WTC11 (cell line): Measurements from ENCODE around the gene TMEM183A. TPM values are rescaled to one million over a fixed set of nuclear protein-coding genes. Genes with fewer than 3 reads are reported as not detected.

ENCODE experiments used
- ATAC-seq: fragments of 200-7000 bp; cut with Tn5 transposase; 2 replicates; pipeline ENCODE4 v1.10.0; 2021; ENCODE audit warnings: mild to moderate bottlenecking, moderate library complexity
- CTCF ChIA-PET: fragments of 300-600 bp; sonication (Branson Sonifier 250); formaldehyde crosslinking; loops from one replicate; lab custom pipeline; 2021; ENCODE audit warnings: antibody characterized with exemption; lab: Charles Lee
- POLR2A ChIA-PET: fragments of 350-600 bp; sonication (Branson Sonifier 250); formaldehyde crosslinking; loops from one replicate; lab custom pipeline; 2021; ENCODE audit warnings: antibody characterized with exemption; lab: Charles Lee
- DNase-seq: peaks from one replicate; pipeline ENCODE4 v3.0.0; 2021; ENCODE audit warnings: low spot score
- H3K27ac Mint-ChIP-seq: 2 replicates; pipeline ENCODE4 v1.8.0; 2021; ENCODE audit warnings: mixed read lengths
- H3K27me3 Mint-ChIP-seq: 2 replicates; pipeline ENCODE4 v1.8.0; 2021; ENCODE audit warnings: low read depth, mild to moderate bottlenecking, moderate library complexity, mixed read lengths
- H3K36me3 Mint-ChIP-seq: 2 replicates; pipeline ENCODE4 v1.8.0; 2021; ENCODE audit warnings: mixed read lengths
- H3K4me1 Mint-ChIP-seq: 2 replicates; pipeline ENCODE4 v1.8.0; 2022; ENCODE audit warnings: mixed read lengths
- H3K4me3 Mint-ChIP-seq: 2 replicates; pipeline ENCODE4 v1.8.0; 2021; ENCODE audit warnings: mild to moderate bottlenecking, moderate library complexity, mixed read lengths
- H3K9me3 Mint-ChIP-seq: 2 replicates; pipeline ENCODE4 v1.8.0; 2021; ENCODE audit warnings: mixed read lengths
- GRHL2 ChIP-seq: fragments of 250-450 bp; sonication (Bioruptor Pico); IDR thresholded peaks from 2 replicates; pipeline ENCODE4 v1.8.0; 2022; ENCODE audit warnings: mild to moderate bottlenecking, moderate library complexity; ENCODE audit not compliant: insufficient replicate concordance, severe bottlenecking
- MXD4 ChIP-seq: fragments of 250-450 bp; sonication (Bioruptor Pico); IDR thresholded peaks from 2 replicates; pipeline ENCODE4 v1.8.0; 2021; ENCODE audit warnings: mild to moderate bottlenecking, moderate library complexity, borderline replicate concordance
- NR2C2 ChIP-seq: sonication (generic); formaldehyde crosslinking; IDR thresholded peaks from 2 replicates; pipeline ENCODE4 v1.8.0; 2022; ENCODE audit warnings: mild to moderate bottlenecking, missing genetic modification reagents
- OVOL2 ChIP-seq: fragments of 250-450 bp; sonication (Bioruptor Pico); IDR thresholded peaks from 2 replicates; pipeline ENCODE4 v1.9.0; 2021; ENCODE audit warnings: mild to moderate bottlenecking, borderline replicate concordance
- RELA ChIP-seq: sonication (generic); formaldehyde crosslinking; IDR thresholded peaks from 2 replicates; pipeline ENCODE4 v1.8.1; 2022; ENCODE audit warnings: missing genetic modification reagents, mild to moderate bottlenecking, borderline replicate concordance
- RORB ChIP-seq: fragments of 250-450 bp; sonication (Bioruptor Pico); IDR thresholded peaks from 2 replicates; pipeline ENCODE4 v1.9.0; 2021; ENCODE audit warnings: mild to moderate bottlenecking
- SMAD3 ChIP-seq: sonication (generic); formaldehyde crosslinking; IDR thresholded peaks from 2 replicates; pipeline ENCODE4 v1.8.0; 2022; ENCODE audit warnings: missing genetic modification reagents, mild to moderate bottlenecking, borderline replicate concordance
- SOX15 ChIP-seq: fragments of 250-450 bp; sonication (Bioruptor Pico); IDR thresholded peaks from 2 replicates; pipeline ENCODE4 v1.9.0; 2021; ENCODE audit warnings: mild to moderate bottlenecking
- TEAD1 ChIP-seq: sonication (generic); formaldehyde crosslinking; IDR thresholded peaks from 2 replicates; pipeline ENCODE4 v1.8.0; 2022; ENCODE audit warnings: mild to moderate bottlenecking, missing genetic modification reagents
- ZNF138 ChIP-seq: sonication (generic); formaldehyde crosslinking; conservative IDR thresholded peaks from 2 replicates; pipeline ENCODE4 v1.8.1; 2022; ENCODE audit warnings: mild to moderate bottlenecking, moderate library complexity, missing genetic modification reagents
- total RNA-seq: library from RNA; stranded (reverse); gene quantifications from 3 replicates; pipeline ENCODE4 v1.2.3, GENCODE V29; 2021
- TF ChIP-seq, protein P1 (sequence below): fragments of 200-600 bp; IDR thresholded peaks from 2 replicates; pipeline ENCODE4 v1.8.0; 2022; ENCODE audit warnings: antibody characterized with exemption
- TF ChIP-seq, protein P2 (sequence below): sonication (generic); formaldehyde crosslinking; IDR thresholded peaks from 2 replicates; pipeline ENCODE4 v1.8.0; 2022; ENCODE audit warnings: mild to moderate bottlenecking, missing genetic modification reagents
- TF ChIP-seq, protein P3 (sequence below): sonication (generic); formaldehyde crosslinking; IDR thresholded peaks from 2 replicates; pipeline ENCODE4 v1.8.1; 2022; ENCODE audit warnings: mild to moderate bottlenecking, moderate library complexity, missing genetic modification reagents
- TF ChIP-seq, protein P4 (sequence below): sonication (generic); formaldehyde crosslinking; IDR thresholded peaks from 2 replicates; pipeline ENCODE4 v1.8.1; 2022; ENCODE audit warnings: mild to moderate bottlenecking, missing genetic modification reagents, moderate library complexity, borderline replicate concordance
- TF ChIP-seq, protein P5 (sequence below): fragments of 250-450 bp; sonication (Bioruptor Pico); IDR thresholded peaks from 2 replicates; pipeline ENCODE4 v1.8.0; 2021; ENCODE audit warnings: mild to moderate bottlenecking

The TMEM183A gene
- total RNA-seq, 1 experiment from 2014 or later: 108 TPM

DNA sequence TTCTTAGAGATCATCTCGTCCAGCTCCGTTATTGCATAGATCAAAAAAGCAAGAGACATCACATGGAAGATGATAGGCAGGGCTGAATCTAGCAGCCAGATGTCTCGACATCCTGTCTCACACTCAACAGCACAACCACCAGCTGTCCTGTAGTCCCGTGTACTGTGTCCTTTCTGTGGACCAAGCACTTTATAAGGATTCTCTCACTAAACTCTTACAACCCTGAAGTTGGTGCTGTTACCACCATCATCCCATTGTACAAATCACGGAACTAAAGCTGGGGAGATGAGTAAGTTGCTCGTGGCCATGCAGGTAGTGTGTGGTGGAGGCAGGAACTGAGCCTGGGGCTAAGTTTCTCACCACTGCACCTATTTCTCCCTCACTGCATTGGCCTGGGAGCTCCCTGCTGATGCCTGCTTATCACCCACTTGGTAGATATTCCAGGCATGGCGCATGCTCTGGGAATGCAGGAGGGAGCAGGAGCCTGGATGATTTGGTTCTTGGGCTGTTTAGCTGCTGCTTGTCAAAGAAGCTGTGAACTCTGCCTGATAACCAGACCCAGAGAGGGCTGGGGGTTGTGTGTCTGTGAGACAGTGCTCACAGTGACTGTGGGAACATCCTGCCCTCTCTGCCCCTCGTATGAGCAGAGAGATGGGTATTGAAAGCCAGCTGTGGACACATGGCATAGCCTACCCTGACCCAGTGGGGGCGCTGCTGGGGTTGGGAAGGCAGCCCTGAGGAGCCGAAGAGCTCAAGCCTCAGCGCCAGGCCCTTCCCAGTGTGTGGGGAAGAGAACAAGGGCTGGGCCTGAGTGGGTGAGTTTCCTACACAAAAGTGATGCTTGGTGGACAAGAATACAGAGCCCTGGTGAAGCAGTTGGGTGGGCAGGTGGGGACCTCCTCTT lies 32.7 kb downstream of the TMEM183A start:
- Mint-ChIP-seq H3K27ac (no peak overlapping the region), H3K4me1 (peaks cover 26% of the 10 kb centered on the region), H3K9me3 (no peaks in the 10 kb centered on the region), H3K4me3 (no peak overlapping the region), H3K36me3 (peaks cover 9% of the 10 kb centered on the region), H3K27me3 (no peaks in the 10 kb centered on the region; the same call in 1 of the 2 replicates)
- DNase-seq: peak; percentile 85
- ChIA-PET POLR2A (interaction anchor here (0.6 to 1.4 kb wide), 6 partner anchors 9 to 228 kb away, joined by 3 to 5 read pairs (median 3); no protein-coding TSS in a partner anchor), CTCF (interaction anchor here (0.5 to 8.9 kb wide), 97 partner anchors 12 to 1692 kb away, joined by 3 to 412 read pairs (median 5); partner anchors contain the start of genes ADORA1, BTG2, CHI3L1 and MYBPH)
- ATAC-seq: peak; percentile 75
- TF ChIP-seq, protein P1, sequence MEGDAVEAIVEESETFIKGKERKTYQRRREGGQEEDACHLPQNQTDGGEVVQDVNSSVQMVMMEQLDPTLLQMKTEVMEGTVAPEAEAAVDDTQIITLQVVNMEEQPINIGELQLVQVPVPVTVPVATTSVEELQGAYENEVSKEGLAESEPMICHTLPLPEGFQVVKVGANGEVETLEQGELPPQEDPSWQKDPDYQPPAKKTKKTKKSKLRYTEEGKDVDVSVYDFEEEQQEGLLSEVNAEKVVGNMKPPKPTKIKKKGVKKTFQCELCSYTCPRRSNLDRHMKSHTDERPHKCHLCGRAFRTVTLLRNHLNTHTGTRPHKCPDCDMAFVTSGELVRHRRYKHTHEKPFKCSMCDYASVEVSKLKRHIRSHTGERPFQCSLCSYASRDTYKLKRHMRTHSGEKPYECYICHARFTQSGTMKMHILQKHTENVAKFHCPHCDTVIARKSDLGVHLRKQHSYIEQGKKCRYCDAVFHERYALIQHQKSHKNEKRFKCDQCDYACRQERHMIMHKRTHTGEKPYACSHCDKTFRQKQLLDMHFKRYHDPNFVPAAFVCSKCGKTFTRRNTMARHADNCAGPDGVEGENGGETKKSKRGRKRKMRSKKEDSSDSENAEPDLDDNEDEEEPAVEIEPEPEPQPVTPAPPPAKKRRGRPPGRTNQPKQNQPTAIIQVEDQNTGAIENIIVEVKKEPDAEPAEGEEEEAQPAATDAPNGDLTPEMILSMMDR: peak; percentile 64
- TF ChIP-seq SOX15 (CRISPR knock-in tag): no peak

DNA sequence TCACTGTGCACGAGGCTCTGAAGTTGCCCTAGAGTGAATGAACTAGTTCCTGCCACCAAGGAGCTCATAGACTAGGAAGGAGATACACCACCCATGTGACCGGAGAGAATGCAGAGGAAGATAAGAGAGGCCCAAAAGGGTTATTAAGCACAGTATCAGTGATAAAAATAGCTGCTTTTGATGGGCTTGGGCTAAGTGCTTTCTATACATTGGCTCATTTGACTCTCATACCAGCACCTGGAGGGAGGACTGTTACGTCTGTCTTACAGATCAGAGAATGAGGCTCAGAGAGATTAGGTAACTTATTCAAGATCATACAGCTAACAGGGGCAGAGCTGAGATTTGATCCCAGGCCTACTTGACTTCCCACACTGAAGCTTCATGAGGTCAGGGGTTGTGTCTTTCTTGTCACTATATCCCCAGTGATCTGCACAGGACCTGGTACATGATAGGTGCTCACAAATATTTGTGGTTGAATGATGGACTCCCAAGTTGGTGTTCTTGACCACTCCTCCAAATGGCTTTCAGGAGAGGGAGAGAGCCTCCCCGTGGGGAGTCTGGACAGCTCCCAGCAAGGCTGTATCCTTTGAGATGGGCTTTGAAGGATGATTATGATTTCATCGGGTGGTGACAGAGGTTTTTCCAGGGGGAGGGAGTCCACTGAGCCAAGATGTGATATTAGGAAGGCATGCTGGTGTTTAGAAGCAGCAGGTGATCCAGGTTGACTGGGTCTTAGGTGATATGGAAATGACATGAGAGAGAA lies 33.5 kb downstream of the TMEM183A start:
- Mint-ChIP-seq H3K27ac (no peak overlapping the region), H3K4me1 (peaks cover 19% of the 10 kb centered on the region), H3K9me3 (no peaks in the 10 kb centered on the region), H3K27me3 (no peaks in the 10 kb centered on the region; the same call in 1 of the 2 replicates), H3K36me3 (peaks cover 16% of the 10 kb centered on the region), H3K4me3 (no peak overlapping the region)
- CTCF ChIA-PET: interaction anchor here (0.5 to 8.9 kb wide), 89 partner anchors 12 to 1693 kb away, joined by 3 to 412 read pairs (median 6); partner anchors contain the start of genes ADORA1, BTG2, CHI3L1 and MYBPH
- POLR2A ChIA-PET: interaction anchor here (0.6 to 1.4 kb wide), 5 partner anchors 8 to 227 kb away, joined by 3 to 5 read pairs (median 3); no protein-coding TSS in a partner anchor
- DNase-seq (no peak), ATAC-seq (no peak)
- no peak for TF ChIP-seq SMAD3 (CRISPR knock-in tag)
- TF ChIP-seq RELA (CRISPR knock-in tag): no peak
- TF ChIP-seq, protein P1: no peak
- no peak for TF ChIP-seq TEAD1 (CRISPR knock-in tag)
- TF ChIP-seq ZNF138 (CRISPR knock-in tag): no peak
- no peak for TF ChIP-seq MXD4 (CRISPR knock-in tag)
- TF ChIP-seq OVOL2 (CRISPR knock-in tag): no peak
- TF ChIP-seq GRHL2 (CRISPR knock-in tag): no peak
- no peak for TF ChIP-seq NR2C2
- TF ChIP-seq, protein P2, sequence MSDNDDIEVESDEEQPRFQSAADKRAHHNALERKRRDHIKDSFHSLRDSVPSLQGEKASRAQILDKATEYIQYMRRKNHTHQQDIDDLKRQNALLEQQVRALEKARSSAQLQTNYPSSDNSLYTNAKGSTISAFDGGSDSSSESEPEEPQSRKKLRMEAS: no peak
- no peak for TF ChIP-seq RORB (CRISPR knock-in tag)
- TF ChIP-seq, protein P3, sequence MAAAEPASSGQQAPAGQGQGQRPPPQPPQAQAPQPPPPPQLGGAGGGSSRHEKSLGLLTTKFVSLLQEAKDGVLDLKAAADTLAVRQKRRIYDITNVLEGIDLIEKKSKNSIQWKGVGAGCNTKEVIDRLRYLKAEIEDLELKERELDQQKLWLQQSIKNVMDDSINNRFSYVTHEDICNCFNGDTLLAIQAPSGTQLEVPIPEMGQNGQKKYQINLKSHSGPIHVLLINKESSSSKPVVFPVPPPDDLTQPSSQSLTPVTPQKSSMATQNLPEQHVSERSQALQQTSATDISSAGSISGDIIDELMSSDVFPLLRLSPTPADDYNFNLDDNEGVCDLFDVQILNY (CRISPR knock-in tag): no peak
- TF ChIP-seq, protein P4, sequence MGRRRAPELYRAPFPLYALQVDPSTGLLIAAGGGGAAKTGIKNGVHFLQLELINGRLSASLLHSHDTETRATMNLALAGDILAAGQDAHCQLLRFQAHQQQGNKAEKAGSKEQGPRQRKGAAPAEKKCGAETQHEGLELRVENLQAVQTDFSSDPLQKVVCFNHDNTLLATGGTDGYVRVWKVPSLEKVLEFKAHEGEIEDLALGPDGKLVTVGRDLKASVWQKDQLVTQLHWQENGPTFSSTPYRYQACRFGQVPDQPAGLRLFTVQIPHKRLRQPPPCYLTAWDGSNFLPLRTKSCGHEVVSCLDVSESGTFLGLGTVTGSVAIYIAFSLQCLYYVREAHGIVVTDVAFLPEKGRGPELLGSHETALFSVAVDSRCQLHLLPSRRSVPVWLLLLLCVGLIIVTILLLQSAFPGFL: no peak
- TF ChIP-seq, protein P5, sequence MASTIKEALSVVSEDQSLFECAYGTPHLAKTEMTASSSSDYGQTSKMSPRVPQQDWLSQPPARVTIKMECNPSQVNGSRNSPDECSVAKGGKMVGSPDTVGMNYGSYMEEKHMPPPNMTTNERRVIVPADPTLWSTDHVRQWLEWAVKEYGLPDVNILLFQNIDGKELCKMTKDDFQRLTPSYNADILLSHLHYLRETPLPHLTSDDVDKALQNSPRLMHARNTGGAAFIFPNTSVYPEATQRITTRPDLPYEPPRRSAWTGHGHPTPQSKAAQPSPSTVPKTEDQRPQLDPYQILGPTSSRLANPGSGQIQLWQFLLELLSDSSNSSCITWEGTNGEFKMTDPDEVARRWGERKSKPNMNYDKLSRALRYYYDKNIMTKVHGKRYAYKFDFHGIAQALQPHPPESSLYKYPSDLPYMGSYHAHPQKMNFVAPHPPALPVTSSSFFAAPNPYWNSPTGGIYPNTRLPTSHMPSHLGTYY: no peak
